Thoracic aorta (tissue), 2 donors: ENCODE measurements around the gene FBXO44. TPM values are rescaled to one million over a fixed set of nuclear protein-coding genes. Genes with fewer than 3 reads are reported as not detected.

Experiments
- ATAC-seq: fragments of 150-250 bp; one replicate; pipeline ENCODE4 v1.8.0; 2017; ENCODE audit warnings: low read depth; ENCODE audit not compliant: insufficient number of reproducible peaks, low FRiP score
- DNase-seq: peaks from one replicate; pipeline ENCODE4 v3.0.0-alpha.2; 2020; ENCODE audit warnings: low spot score
- H3K27ac ChIP-seq, 2 donors: fragments of 200-600 bp; sonication (generic); 1 replicate in 1 of 2; 2 replicates in 1 of 2; pipeline ENCODE4 v1.5.1; 2016; ENCODE audit warnings: mild to moderate bottlenecking in 2 of 2, moderate library complexity in 2 of 2
- H3K27me3 ChIP-seq: fragments of 200-600 bp; sonication (generic); replicated peaks from 2 replicates; pipeline ENCODE4 v1.6.0; 2016; ENCODE audit warnings: mild to moderate bottlenecking; ENCODE audit not compliant: insufficient read depth
- H3K36me3 ChIP-seq: fragments of 200-600 bp; sonication (generic); one replicate; pipeline ENCODE4 v1.5.1; 2016
- H3K4me1 ChIP-seq, 2 donors: fragments of 200-600 bp; sonication (generic); 1 replicate in 1 of 2; 2 replicates in 1 of 2; pipeline versions ENCODE4 v1.5.1 to v1.6.0; 2016; ENCODE audit warnings: low read depth in 2 of 2, mild to moderate bottlenecking in 1 of 2; ENCODE audit not compliant: control insufficient read depth in 1 of 2
- H3K4me3 ChIP-seq: fragments of 200-600 bp; sonication (generic); 2 replicates; pipeline ENCODE4 v1.5.1; 2016; ENCODE audit warnings: mild to moderate bottlenecking
- H3K9me3 ChIP-seq: fragments of 200-600 bp; sonication (generic); 2 replicates; pipeline ENCODE4 v1.5.1; 2016
- total RNA-seq, 2 donors: library from RNA; depleted of rRNA; stranded (reverse); fragments of >200 nt; gene quantifications; one replicate each; pipeline versions ENCODE4 v1.1.0 to v1.2.3, GENCODE V29; 2016
- TF ChIP-seq, protein P1 (sequence below): fragments of 200-600 bp; sonication (generic); IDR thresholded peaks from one replicate; pipeline ENCODE4 v1.5.1; 2019; ENCODE audit warnings: antibody characterized with exemption

FBXO44 gene
- total RNA-seq, 2 donors from 2014 or later: 21.9 to 35.2 TPM

DNA sequence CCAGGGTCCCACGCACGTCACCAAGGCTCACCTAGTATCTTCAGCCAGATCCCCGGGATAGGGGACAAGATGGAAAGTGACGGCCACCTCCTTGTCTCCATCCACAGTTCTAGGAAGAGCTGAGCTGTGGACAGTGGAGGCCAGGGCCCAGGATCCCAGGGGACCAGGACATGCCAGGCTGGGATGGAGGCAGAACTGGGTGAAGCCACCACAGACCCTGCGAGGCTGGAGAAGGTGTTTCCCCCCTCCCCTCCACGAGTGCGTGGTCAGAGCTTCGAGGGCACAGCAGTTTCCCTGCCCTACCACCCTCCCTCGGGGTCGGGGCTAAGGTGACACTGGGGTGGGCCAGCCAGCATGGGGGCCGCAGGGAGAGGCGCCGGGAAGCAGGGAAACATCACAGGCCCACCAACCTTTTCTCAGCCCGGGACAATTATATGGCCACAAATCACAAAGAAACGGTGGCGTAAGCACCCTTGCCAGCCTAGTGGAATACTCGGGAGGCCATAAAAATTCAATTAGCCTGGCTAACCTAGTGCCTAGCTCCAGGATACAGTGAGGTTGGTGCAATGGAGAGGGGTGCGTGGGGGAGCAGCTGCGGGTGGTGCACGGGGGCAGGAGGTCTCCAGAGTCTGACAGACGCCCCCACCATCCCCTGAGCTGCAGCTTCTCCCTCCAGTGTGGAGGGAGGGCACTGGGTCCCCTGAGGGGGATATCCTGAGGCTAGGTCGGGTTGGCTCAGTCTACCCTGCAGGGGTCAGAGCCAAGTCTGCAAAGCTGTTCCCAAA is 50.2 kb downstream of the FBXO44 start:
- ATAC-seq (no peak), DNase-seq (no peak)
- H3K9me3 ChIP-seq: no peaks in the 10 kb centered on the region
- H3K4me3 ChIP-seq: no peak overlapping the region
- H3K27me3 ChIP-seq: no peaks in the 10 kb centered on the region
- TF ChIP-seq, protein P1, sequence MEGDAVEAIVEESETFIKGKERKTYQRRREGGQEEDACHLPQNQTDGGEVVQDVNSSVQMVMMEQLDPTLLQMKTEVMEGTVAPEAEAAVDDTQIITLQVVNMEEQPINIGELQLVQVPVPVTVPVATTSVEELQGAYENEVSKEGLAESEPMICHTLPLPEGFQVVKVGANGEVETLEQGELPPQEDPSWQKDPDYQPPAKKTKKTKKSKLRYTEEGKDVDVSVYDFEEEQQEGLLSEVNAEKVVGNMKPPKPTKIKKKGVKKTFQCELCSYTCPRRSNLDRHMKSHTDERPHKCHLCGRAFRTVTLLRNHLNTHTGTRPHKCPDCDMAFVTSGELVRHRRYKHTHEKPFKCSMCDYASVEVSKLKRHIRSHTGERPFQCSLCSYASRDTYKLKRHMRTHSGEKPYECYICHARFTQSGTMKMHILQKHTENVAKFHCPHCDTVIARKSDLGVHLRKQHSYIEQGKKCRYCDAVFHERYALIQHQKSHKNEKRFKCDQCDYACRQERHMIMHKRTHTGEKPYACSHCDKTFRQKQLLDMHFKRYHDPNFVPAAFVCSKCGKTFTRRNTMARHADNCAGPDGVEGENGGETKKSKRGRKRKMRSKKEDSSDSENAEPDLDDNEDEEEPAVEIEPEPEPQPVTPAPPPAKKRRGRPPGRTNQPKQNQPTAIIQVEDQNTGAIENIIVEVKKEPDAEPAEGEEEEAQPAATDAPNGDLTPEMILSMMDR: no peak
- peaks cover 5 to 18% of the 10 kb centered on the region in 2 donors for H3K4me1 ChIP-seq
- no peak overlapping the region for H3K27ac ChIP-seq
- no peaks in the 10 kb centered on the region for H3K36me3 ChIP-seq

DNA sequence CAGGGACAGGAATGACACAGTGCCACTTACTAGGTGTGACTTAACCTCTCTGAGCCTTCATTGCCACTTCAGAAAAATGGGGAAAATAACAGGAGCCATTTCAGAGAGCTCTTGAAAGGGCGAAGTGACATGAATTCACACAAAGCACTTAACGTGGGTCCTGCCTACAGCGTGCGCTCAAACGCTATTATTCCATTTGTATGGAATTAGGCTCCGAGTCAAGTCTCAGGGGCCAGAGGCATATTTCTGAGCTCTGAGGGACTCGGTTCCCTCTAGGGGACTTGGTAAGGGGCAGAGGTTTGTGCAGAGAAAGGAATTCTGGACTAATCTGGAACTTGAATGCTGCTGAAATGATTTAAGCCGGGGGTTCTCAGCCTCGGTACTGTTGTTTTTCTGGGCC is 50.9 kb downstream of the FBXO44 start:
- Histone ChIP-seq H3K27me3 (no peaks in the 10 kb centered on the region), H3K9me3 (no peaks in the 10 kb centered on the region), H3K36me3 (no peaks in the 10 kb centered on the region), H3K27ac (no peak overlapping the region), H3K4me3 (no peak overlapping the region), H3K4me1 (peaks cover 5 to 17% of the 10 kb centered on the region in 2 donors)
- no peak for ATAC-seq
- TF ChIP-seq, protein P1: no peak
- DNase-seq: no peak

DNA sequence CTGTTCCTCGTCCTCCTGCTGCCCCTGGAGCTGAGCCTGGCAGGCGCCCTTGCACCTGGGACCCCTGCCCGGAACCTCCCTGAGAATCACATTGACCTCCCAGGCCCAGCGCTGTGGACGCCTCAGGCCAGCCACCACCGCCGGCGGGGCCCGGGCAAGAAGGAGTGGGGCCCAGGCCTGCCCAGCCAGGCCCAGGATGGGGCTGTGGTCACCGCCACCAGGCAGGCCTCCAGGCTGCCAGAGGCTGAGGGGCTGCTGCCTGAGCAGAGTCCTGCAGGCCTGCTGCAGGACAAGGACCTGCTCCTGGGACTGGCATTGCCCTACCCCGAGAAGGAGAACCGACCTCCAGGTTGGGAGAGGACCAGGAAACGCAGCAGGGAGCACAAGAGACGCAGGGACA is 51.6 kb downstream of the FBXO44 start:
- Histone ChIP-seq H3K27me3 (peaks cover 3% of the 10 kb centered on the region), H3K4me3 (no peak overlapping the region)
- TF ChIP-seq, protein P1: no peak

DNA sequence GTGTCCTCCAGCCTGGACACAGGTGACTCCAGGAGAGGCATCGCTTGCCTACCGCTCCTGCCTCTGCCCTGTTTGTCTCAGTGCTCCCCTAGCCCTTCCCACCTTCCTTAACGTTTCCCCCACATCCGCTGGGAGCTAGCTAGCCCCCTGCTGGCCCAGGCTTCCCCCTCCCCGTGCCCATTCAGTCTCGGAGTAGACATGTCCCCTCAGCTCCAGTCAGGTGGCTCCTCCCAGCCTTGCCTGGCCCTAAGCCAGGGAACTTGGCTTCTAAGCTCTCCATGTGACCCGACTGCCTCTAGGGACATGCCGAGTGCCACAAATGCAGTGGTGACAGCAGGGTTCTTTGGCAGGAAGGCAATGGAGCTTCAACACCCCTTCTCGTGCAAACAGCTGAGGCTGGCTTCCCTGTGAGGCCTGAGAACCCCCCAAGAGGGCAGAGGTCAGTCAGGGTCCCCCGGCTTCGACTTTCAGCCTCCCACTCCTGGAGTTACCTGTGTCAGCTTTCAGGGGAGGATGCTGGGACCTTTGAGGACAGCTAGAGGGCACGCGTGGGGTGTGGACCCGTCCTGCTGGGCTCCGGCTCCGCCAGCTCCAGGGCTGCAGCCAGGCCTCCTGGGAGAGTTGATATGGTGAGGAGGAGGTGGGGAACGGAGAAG is 53.1 kb downstream of the FBXO44 start:
- peaks cover 0 to 5% of the 10 kb centered on the region in 2 donors for H3K4me1 ChIP-seq
- no peaks in the 10 kb centered on the region for H3K36me3 ChIP-seq
- no peaks in the 10 kb centered on the region for H3K9me3 ChIP-seq
- H3K27ac ChIP-seq: no peak overlapping the region
- DNase-seq (no peak), ATAC-seq (no peak)
- TF ChIP-seq, protein P1: no peak
- no peak overlapping the region for H3K4me3 ChIP-seq
- H3K27me3 ChIP-seq: peaks cover 4% of the 10 kb centered on the region

More for the DNA sequence above, 51.6 kb downstream of the FBXO44 start:
- ATAC-seq (no peak), DNase-seq (no peak)
- no peak overlapping the region for H3K27ac ChIP-seq
- H3K36me3 ChIP-seq: no peaks in the 10 kb centered on the region
- H3K9me3 ChIP-seq: no peaks in the 10 kb centered on the region
- peaks cover 5 to 10% of the 10 kb centered on the region in 2 donors for H3K4me1 ChIP-seq

DNA sequence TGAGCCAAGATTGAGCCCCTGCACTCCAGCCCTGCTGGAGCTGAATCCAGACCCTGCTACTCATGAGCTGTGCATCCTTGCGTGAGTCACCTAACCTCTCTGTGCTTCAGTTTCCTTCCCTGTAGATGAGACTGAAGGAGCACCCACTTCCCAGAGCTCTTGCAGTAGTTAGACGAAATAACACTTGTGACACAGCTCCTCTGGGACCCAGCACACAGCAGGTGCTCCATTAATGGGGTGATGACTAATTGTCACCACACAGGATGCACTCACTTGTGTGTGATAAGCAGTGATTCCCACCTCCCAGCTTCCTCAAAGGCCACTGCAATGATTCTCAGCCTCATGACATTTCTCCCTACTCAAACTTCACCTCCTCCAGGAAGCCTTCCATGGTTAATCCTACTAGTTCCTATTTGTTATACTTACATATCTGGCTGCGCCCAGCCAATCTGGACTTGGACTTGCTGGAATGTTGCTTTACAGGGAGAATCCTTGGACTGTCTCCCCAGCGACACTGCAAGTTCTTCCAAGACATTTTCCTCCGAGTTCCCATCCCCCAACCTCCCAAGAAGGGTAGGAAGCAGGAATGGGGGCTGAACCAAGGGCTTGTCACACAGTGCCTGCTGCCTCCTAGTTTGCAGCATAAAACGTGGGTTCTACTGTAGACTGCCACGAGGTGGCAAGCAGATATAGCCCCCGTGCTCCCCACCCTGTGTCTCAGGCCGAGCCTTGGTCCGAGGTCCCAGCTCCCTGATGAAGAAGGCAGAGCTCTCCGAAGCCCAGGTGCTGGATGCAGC is 54.1 kb downstream of the FBXO44 start:
- peaks cover 0 to 5% of the 10 kb centered on the region in 2 donors for H3K4me1 ChIP-seq
- TF ChIP-seq, protein P1: no peak
- no peak overlapping the region for H3K27ac ChIP-seq
- H3K27me3 ChIP-seq: peaks cover 4% of the 10 kb centered on the region
- DNase-seq: no peak
- H3K36me3 ChIP-seq: no peaks in the 10 kb centered on the region
- no peaks in the 10 kb centered on the region for H3K9me3 ChIP-seq
- no peak for ATAC-seq
- no peak overlapping the region for H3K4me3 ChIP-seq
